Skin epidermis (tissue), 12 donors: ENCODE results near the gene SLC25A36.
"Not testable (repeated sequence)": the region's sequence is repeated elsewhere in the genome, so short reads cannot be mapped to it uniquely, and the experiment has no call there.

Source experiments
- H3K27ac ChIP-seq, 21 experiments: fragments of 200-600 bp; sonication (generic) in 11 of 21; one replicate each; pipeline ENCODE4 v1.5.0; 2020; ENCODE audit warnings: mild to moderate bottlenecking in 3 of 21, inconsistent platforms in 2 of 21, moderate library complexity in 2 of 21
- H3K4me3 ChIP-seq, 7 experiments: fragments of 200-600 bp; sonication (generic) in 2 of 7; one replicate each; pipeline ENCODE4 v1.5.0; 2020; ENCODE audit warnings: inconsistent platforms in 2 of 7, mild to moderate bottlenecking in 2 of 7, moderate library complexity in 1 of 7

The SLC25A36 gene

DNA sequence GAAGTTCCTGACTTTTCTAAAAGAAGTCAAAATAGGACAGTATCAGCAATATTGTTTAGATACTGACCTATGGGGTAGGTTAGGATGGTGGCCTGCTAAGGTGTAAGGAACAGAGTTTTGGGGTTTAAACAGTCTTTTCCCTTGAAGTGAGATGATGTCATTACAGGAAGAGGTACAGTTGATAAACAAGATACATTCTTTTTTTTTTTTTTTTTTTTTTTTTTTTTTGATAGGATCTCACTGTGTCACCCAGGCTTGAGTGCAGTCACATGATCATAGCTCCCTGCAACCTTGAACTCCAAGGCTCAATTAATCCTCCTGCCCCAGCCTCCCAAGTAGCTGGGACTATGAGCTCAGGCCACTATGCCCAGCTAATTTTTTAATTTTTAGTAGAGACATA, 33.3 kb downstream of the SLC25A36 start:
- Histone ChIP-seq H3K4me3 (no peak overlapping the region), H3K27ac (no peak overlapping the region)

DNA sequence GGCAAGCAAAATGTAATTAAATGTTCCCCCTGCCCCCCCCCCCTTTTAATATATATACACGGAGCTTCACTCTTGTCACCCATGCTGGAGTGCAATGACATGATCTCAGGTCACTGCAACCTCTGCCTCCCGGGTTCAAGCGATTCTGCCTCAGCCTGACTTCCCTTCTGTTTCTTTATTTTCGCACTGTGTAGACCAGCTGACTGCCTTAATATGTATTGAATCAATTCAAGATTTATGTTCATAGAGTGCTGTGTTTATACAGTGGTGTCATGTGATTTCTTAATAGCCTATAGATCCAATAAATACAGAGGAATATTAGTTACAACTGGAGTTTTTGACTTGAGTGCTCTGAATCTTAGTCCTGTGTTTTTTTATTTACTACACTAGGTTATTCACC, 39.0 kb downstream of the SLC25A36 start:
- no peak overlapping the region for H3K4me3 ChIP-seq
- H3K27ac ChIP-seq, result no peak overlapping the region

DNA sequence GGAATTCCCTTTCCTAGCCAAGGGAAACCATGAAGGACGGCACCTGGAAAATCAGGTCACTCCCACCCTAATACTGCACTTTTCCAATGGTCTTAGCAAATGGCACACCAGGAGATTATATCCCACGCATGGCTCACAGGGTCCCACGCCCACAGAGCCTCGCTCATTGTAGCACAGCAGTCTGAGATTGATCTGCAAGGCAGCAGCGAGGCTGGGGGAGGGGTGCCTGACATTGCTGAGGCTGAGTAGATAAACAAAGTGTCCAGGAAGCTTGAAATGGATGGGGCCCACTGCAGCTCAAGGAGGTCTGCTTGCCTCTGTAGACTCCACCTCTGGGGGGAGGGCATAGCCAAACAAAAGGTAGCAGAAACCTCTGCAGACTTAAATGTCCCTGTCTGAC, 46.2 kb downstream of the SLC25A36 start:
- not testable (repeated sequence) for H3K27ac ChIP-seq, H3K4me3 ChIP-seq

GRCh38 chr3:140994316-140994715, 52.7 kb downstream of the SLC25A36 start:
- Histone ChIP-seq H3K4me3 (no peak overlapping the region), H3K27ac (no peak overlapping the region)

DNA sequence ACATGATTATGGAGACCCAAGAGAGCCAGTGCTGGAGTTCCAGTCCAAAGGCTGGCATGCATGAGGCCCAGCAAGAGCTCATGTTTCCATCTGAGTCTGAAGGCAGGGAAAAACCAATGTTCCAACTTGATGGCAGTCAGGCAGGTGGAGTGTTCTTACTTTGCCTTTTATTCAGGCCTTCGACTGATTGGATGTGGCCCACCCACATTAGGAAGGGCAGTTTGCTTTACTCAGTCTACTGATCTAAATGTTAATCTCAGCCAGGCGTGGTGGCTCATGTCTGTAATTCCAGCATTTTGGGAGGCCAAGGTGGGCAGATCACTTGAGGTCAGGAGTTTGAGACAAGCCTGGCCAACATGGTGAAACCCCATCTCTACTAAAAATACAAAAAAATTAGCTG, 53.2 kb downstream of the SLC25A36 start:
- not testable (repeated sequence) for H3K4me3 ChIP-seq, H3K27ac ChIP-seq

DNA sequence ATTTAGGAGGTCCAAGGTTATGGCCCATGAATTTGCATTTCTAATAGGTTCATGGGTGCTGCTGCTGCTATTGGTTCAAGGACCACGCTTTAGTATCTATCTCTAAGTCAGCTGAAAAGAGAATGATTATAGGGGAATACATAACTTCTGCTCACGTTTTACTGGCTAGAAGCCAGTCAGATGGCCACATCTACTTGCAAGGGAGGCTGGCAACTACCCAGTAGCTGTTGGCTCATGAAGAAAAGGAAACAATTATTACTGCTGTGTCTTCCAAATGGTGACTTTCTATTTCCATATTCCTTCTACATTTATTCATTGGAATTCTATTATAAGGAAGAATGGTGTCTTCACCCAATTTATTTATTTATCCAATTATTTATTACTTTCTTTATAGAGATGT, 54.2 kb downstream of the SLC25A36 start:
- H3K27ac ChIP-seq, result no peak overlapping the region

GRCh38 chr3:141000027-141000663, 58.5 kb downstream of the SLC25A36 start:
- H3K27ac ChIP-seq, result no peak overlapping the region

More for the DNA sequence above, 54.2 kb downstream of the SLC25A36 start:
- no peak overlapping the region for H3K4me3 ChIP-seq

DNA sequence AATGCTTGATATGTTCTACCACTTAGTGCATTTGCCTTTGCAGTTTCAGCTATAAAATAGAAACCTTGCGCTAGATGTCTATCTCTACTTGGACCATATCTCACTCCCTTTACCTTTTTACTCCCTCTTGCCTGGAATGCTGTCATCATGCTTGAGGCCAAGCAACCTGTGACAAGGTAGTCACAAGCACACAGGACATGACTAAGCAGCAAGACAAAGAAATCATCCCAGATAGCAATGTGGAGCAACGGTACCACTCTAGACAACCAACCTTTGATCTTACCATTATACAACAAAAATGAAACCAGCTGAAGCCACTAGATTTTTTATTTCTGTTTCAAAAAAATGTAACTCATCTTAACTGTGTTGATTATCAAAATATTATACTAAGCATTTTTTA, 59.0 kb downstream of the SLC25A36 start:
- Histone ChIP-seq H3K27ac (no peak overlapping the region), H3K4me3 (no peak overlapping the region)

More at GRCh38 chr3:141000027-141000663, 58.5 kb downstream of the SLC25A36 start:
- H3K4me3 ChIP-seq, result no peak overlapping the region

DNA sequence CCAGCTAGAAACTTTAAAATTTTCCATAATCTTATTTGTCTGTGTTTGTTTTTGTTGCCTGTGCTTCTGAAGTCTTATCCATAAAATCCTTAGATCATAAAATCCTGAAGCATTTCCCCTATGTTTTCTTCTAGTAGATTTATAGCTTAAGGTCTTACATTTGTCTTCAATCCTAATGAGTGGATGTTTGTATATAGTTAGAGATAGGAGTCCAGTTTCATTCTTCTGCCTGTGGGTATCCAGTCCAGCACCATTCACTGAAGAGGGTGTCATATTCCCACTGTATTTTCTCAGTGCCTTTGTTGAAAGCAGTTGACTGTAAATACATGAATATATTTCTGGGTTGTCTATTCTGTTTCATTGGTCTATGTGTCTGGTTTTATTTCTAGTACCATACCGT, 64.7 kb downstream of the SLC25A36 start:
- no peak overlapping the region for H3K27ac ChIP-seq
- no peak overlapping the region for H3K4me3 ChIP-seq

- H3K4me3 ChIP-seq, result no peak overlapping the region
- peak overlapping the region in 1 of 21 experiments; percentile 38 for H3K27ac ChIP-seq
These were observed 67.9 kb downstream of the SLC25A36 start for GRCh38 chr3:141009496-141009895.

- H3K4me3 ChIP-seq, result no peak overlapping the region
- H3K27ac ChIP-seq, result no peak overlapping the region
These were observed 69.8 kb downstream of the SLC25A36 start for GRCh38 chr3:141011232-141011996.

GRCh38 chr3:141011997-141012262, 70.3 kb downstream of the SLC25A36 start:
- no peak overlapping the region for H3K27ac ChIP-seq
- no peak overlapping the region for H3K4me3 ChIP-seq

DNA sequence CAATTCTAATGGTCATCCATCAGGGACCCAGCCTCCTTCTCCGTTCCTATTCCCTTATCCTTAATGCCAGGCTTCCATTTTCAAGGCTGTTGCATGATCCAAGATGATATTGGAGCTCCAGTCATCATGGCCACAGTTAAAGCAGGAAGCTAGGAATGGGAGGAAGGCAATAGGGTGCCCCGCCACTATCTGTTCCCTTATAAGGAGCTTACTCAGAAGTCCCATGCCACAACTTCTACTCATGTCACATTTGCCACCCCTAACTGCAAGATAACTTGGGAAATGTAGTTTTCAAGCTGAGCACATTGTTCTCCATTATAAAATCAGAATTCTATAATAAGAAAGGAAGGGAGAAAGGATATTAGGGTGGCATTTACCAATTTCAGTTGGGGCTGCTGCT, 70.9 kb downstream of the SLC25A36 start:
- H3K4me3 ChIP-seq, result no peak overlapping the region
- H3K27ac ChIP-seq, result no peak overlapping the region

DNA sequence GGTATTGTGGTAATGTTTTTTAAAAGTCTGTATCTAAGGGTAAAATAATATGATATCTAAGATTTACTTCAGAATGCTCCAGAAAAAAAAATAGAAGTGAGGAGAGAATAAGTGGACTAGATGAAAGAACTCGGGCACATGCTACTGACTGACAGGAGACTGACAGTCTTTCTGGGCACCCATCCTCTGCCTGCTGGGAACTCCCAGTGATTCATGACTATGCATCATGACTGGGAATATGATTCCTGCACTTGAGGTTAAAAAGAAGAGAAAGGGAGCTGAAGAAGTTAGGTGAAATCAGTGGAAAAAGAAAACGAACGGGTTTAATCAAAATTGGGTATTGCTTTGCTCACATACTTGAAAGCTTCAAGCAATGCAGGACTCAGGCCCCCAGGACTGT, 73.8 kb downstream of the SLC25A36 start:
- Histone ChIP-seq H3K4me3 (no peak overlapping the region), H3K27ac (no peak overlapping the region)

DNA sequence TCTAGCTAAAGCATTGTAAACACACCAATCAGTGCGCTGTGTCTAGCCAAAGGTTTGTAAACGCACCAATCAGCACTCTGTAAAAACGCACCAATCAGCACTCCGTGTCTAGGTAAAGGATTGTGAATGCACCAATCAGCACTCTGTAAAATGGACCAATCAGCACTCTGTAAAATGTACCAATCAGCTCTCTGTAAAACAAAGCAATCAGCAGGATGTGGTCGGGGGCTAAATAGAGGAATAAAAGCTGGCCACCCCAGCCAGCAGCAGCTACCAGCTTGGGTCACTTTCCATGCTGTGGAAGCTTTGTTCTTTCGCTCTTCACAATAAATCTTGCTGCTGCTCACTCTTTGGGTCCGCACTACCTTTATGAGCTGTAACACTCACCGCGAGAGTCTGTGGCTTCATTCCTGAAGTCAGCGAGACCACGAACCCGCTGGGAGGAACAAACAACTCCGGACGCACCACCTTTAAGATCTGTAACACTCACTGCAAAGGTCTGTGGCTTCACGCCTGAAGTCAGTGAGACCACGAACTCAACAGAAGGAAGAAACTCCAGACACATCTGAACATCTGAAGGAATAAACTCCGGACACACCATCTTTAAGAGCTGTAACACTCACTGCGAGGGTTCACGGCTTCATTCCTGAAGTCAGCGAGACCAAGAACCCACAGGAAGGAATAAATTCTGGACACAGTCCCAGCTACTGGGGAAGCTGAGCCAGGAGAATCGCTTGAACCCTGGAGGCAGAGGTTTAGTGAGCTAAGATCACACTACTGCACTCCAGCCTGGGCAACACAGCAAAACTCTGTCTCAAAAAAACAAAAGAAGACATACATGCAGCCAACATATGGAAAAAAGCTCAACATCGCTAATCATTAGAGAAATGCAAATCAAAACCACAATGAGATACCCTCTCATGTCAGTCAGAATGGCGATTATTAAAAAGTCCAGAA, 76.0 kb downstream of the SLC25A36 start:
- not testable (repeated sequence) for H3K4me3 ChIP-seq, H3K27ac ChIP-seq

DNA sequence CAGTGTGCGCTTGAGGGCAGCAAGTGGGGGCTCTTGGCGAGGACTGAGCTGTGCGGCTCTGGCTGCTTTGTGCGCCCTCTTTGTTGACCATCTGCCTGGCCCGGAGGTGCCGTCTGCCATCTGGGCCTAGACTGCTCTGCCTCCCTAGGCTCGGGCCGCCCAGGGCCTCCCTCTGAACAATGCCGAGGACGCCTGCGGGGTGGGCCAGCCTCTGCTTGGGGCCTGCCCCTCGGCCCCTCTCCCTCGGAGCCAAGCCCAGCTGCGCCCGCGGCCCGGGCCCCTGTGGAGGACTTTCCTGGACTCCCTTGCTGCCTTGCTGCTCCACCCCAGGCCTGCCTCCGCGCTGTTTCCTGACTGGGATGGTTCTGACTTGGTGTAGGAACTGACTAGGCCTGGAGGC, 77.6 kb downstream of the SLC25A36 start:
- Histone ChIP-seq H3K4me3 (no peak overlapping the region), H3K27ac (no peak overlapping the region)

GRCh38 chr3:141020143-141020830, 78.7 kb downstream of the SLC25A36 start:
- no peak overlapping the region for H3K4me3 ChIP-seq
- H3K27ac ChIP-seq, result no peak overlapping the region

DNA sequence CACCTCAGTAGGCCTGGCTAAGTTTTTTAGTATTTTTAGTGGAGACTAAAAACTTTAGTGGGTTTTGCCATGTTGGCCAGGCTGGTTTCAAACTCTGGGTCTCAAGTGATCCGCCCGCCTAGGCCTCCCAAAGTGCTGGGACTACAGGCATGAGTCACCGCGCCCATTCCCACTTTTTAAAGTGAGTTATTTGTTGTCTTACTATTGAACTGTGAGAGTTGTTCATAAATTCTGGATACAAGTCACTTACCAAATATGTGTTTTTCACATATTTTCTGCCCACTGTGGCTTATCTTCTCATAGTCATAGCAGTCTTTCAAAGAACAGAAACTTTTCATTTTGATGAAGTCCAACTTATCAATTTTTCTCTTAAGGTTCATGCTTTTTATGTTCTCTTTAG, 79.6 kb downstream of the SLC25A36 start:
- Histone ChIP-seq H3K27ac (no peak overlapping the region), H3K4me3 (no peak overlapping the region)
